ENCODE measurements around the gene PLCXD3. TPM values are rescaled to one million over a fixed set of nuclear protein-coding genes. Genes with fewer than 3 reads are reported as not detected.

Gene PLCXD3
- total RNA-seq, 2 experiments from 2014 or later = not detected

GRCh38 chr5:41349846-41350245 is 160.6 kb downstream of the PLCXD3 start:
- no peaks in the 10 kb centered on the region for H3K9me3 Mint-ChIP-seq
- H3K4me3 Mint-ChIP-seq = no peak overlapping the region
- intact Hi-C loops (cut with micrococcal nuclease) = no loop called here
- DNase-seq (no peak), ATAC-seq (no peak)
- CTCF ChIA-PET = no interaction called here
- no peaks in the 10 kb centered on the region for H3K27me3 Mint-ChIP-seq
- H3K36me3 Mint-ChIP-seq (ENCODE audit: low read depth) = no peaks in the 10 kb centered on the region
- no peak for TF ChIP-seq CTCF (IDR thresholded peaks at IDR 0.05)
- POLR2A ChIA-PET = no interaction called here
- H3K4me1 Mint-ChIP-seq (ENCODE audit: low read depth) = no peaks in the 10 kb centered on the region
- H3K27ac Mint-ChIP-seq = no peak overlapping the region

GRCh38 chr5:41347569-41347968 is 162.8 kb downstream of the PLCXD3 start:
- ChIA-PET POLR2A (no interaction called here), CTCF (interaction anchor here (1.5 kb wide), 1 partner anchor 12 kb away, joined by 3 read pairs; no protein-coding TSS in a partner anchor)
- Mint-ChIP-seq H3K4me1 (ENCODE audit: low read depth) (no peaks in the 10 kb centered on the region), H3K27me3 (no peaks in the 10 kb centered on the region), H3K4me3 (no peak overlapping the region), H3K27ac (no peak overlapping the region), H3K9me3 (no peaks in the 10 kb centered on the region), H3K36me3 (ENCODE audit: low read depth) (no peaks in the 10 kb centered on the region)
- DNase-seq = no peak
- no peak for TF ChIP-seq CTCF (IDR thresholded peaks at IDR 0.05)
- intact Hi-C loops (cut with micrococcal nuclease) = no loop called here
- ATAC-seq = no peak

- H3K4me3 Mint-ChIP-seq = no peak overlapping the region
- POLR2A ChIA-PET = no interaction called here
Measured at GRCh38 chr5:41346609-41347008, 163.8 kb downstream of the PLCXD3 start.

GRCh38 chr5:41345295-41345694 is 165.1 kb downstream of the PLCXD3 start:
- Mint-ChIP-seq H3K9me3 (no peaks in the 10 kb centered on the region), H3K27ac (no peak overlapping the region), H3K27me3 (no peaks in the 10 kb centered on the region), H3K4me1 (ENCODE audit: low read depth) (no peaks in the 10 kb centered on the region), H3K4me3 (no peak overlapping the region), H3K36me3 (ENCODE audit: low read depth) (no peaks in the 10 kb centered on the region)
- CTCF ChIA-PET = no interaction called here
- no peak for ATAC-seq
- intact Hi-C loops (cut with micrococcal nuclease) = no loop called here
- TF ChIP-seq CTCF (IDR thresholded peaks at IDR 0.05) = no peak
- POLR2A ChIA-PET = no interaction called here
- no peak for DNase-seq

More at GRCh38 chr5:41346609-41347008, 163.8 kb downstream of the PLCXD3 start:
- no peak for TF ChIP-seq CTCF (IDR thresholded peaks at IDR 0.05)
- CTCF ChIA-PET = no interaction called here
- DNase-seq = no peak
- intact Hi-C loops (cut with micrococcal nuclease) = no loop called here
- Mint-ChIP-seq H3K36me3 (ENCODE audit: low read depth) (no peaks in the 10 kb centered on the region), H3K4me1 (ENCODE audit: low read depth) (no peaks in the 10 kb centered on the region), H3K27me3 (no peaks in the 10 kb centered on the region), H3K27ac (no peak overlapping the region), H3K9me3 (no peaks in the 10 kb centered on the region)
- no peak for ATAC-seq

GRCh38 chr5:41339339-41339738 is 171.1 kb downstream of the PLCXD3 start:
- H3K4me3 Mint-ChIP-seq = no peak overlapping the region
- no peak overlapping the region for H3K27ac Mint-ChIP-seq
- POLR2A ChIA-PET = no interaction called here

More at GRCh38 chr5:41339339-41339738, 171.1 kb downstream of the PLCXD3 start:
- intact Hi-C loops (cut with micrococcal nuclease) = no loop called here
- no peaks in the 10 kb centered on the region for H3K27me3 Mint-ChIP-seq
- TF ChIP-seq CTCF (IDR thresholded peaks at IDR 0.05) = no peak
- H3K36me3 Mint-ChIP-seq (ENCODE audit: low read depth) = no peaks in the 10 kb centered on the region
- DNase-seq (no peak), ATAC-seq (no peak)
- no peaks in the 10 kb centered on the region for H3K9me3 Mint-ChIP-seq
- CTCF ChIA-PET = no interaction called here
- H3K4me1 Mint-ChIP-seq (ENCODE audit: low read depth) = no peaks in the 10 kb centered on the region
